ENCODE data around the gene SMPD4. TPM values are rescaled to one million over a fixed set of nuclear protein-coding genes. Genes with fewer than 3 reads are reported as not detected.
"Not testable (repeated sequence)": the region's sequence is repeated elsewhere in the genome, so short reads cannot be mapped to it uniquely, and the experiment has no call there.

Gene SMPD4
- total and polyA plus RNA-seq, 4 donors = 27.3 to 46.4 (median 28.6) TPM

GRCh38 chr2:130154773-130155765 is 26.3 kb downstream of the SMPD4 start:
- WGBS, 2 donors = 97 to 98% methylated on average over 29 of the region's 29 CpGs
- Histone ChIP-seq H3K36me3 (ENCODE audit: control insufficient read depth in 4 of 4, insufficient read depth in 4 of 4, low read length in 4 of 4) (peaks cover 0 to 45% (median 3%) of the 10 kb centered on the region in 4 donors), H3K4me1 (ENCODE audit: control insufficient read depth in 5 of 5, insufficient read depth in 5 of 5, low read length in 5 of 5) (no peaks in the 10 kb centered on the region), H3K27ac (ENCODE audit: low read depth in 1 of 2, low read length in 1 of 2) (no peak overlapping the region), H3K27me3 (ENCODE audit: control insufficient read depth in 3 of 3, insufficient read depth in 3 of 3, low read length in 2 of 3) (no peaks in the 10 kb centered on the region), H3K4me3 (no peak overlapping the region), H3K9ac (ENCODE audit: insufficient read depth in 1 of 2, low read length in 2 of 2) (no peak overlapping the region), H3K9me3 (ENCODE audit: control insufficient read depth in 4 of 4, insufficient read depth in 3 of 4, low read length in 3 of 4) (no peaks in the 10 kb centered on the region)
- no peak for ATAC-seq (ENCODE audit: insufficient read depth, low FRiP score)
- no peak for TF ChIP-seq CTCF (IDR thresholded peaks at IDR 0.05; ENCODE audit: control extremely low read depth, extremely low read depth)
- DNase-seq = no peak

GRCh38 chr2:130154423-130154770 is 27.0 kb downstream of the SMPD4 start:
- not testable (repeated sequence) for H3K9ac ChIP-seq (ENCODE audit: insufficient read depth in 1 of 2, low read length in 2 of 2); H3K4me3 ChIP-seq; H3K9me3 ChIP-seq (ENCODE audit: control insufficient read depth in 4 of 4, insufficient read depth in 3 of 4, low read length in 3 of 4); H3K4me1 ChIP-seq (ENCODE audit: control insufficient read depth in 5 of 5, insufficient read depth in 5 of 5, low read length in 5 of 5); DNase-seq; H3K27ac ChIP-seq (ENCODE audit: low read depth in 1 of 2, low read length in 1 of 2); ATAC-seq (ENCODE audit: insufficient read depth, low FRiP score); H3K27me3 ChIP-seq (ENCODE audit: control insufficient read depth in 3 of 3, insufficient read depth in 3 of 3, low read length in 2 of 3)
- H3K36me3 ChIP-seq (ENCODE audit: control insufficient read depth in 4 of 4, insufficient read depth in 4 of 4, low read length in 4 of 4) = peaks cover 0 to 45% (median 3%) of the 10 kb centered on the region in 4 donors
- 92 to 98% methylated on average over 4 to 8 of the region's 8 CpGs for WGBS, 2 donors

GRCh38 chr2:130153721-130154422 is 27.5 kb downstream of the SMPD4 start:
- not testable (repeated sequence) for H3K27me3 ChIP-seq (ENCODE audit: control insufficient read depth in 3 of 3, insufficient read depth in 3 of 3, low read length in 2 of 3); H3K4me3 ChIP-seq; H3K9ac ChIP-seq (ENCODE audit: insufficient read depth in 1 of 2, low read length in 2 of 2); H3K4me1 ChIP-seq (ENCODE audit: control insufficient read depth in 5 of 5, insufficient read depth in 5 of 5, low read length in 5 of 5); DNase-seq; H3K9me3 ChIP-seq (ENCODE audit: control insufficient read depth in 4 of 4, insufficient read depth in 3 of 4, low read length in 3 of 4); H3K27ac ChIP-seq (ENCODE audit: low read depth in 1 of 2, low read length in 1 of 2); ATAC-seq (ENCODE audit: insufficient read depth, low FRiP score)
- H3K36me3 ChIP-seq (ENCODE audit: control insufficient read depth in 4 of 4, insufficient read depth in 4 of 4, low read length in 4 of 4) = peaks cover 0 to 43% (median 2%) of the 10 kb centered on the region in 4 donors
- WGBS, 2 donors = 92 to 96% methylated on average over 19 to 23 of the region's 23 CpGs

GRCh38 chr2:130152816-130153595 is 28.4 kb downstream of the SMPD4 start:
- Histone ChIP-seq H3K27ac (ENCODE audit: low read depth in 1 of 2, low read length in 1 of 2) (no peak overlapping the region), H3K9me3 (ENCODE audit: control insufficient read depth in 4 of 4, insufficient read depth in 3 of 4, low read length in 3 of 4) (no peaks in the 10 kb centered on the region), H3K4me1 (ENCODE audit: control insufficient read depth in 5 of 5, insufficient read depth in 5 of 5, low read length in 5 of 5) (no peaks in the 10 kb centered on the region), H3K4me3 (no peak overlapping the region), H3K9ac (ENCODE audit: insufficient read depth in 1 of 2, low read length in 2 of 2) (no peak overlapping the region), H3K36me3 (ENCODE audit: control insufficient read depth in 4 of 4, insufficient read depth in 4 of 4, low read length in 4 of 4) (peaks cover 0 to 38% (median 0%) of the 10 kb centered on the region in 4 donors), H3K27me3 (ENCODE audit: control insufficient read depth in 3 of 3, insufficient read depth in 3 of 3, low read length in 2 of 3) (no peaks in the 10 kb centered on the region)
- DNase-seq (no peak), ATAC-seq (ENCODE audit: insufficient read depth, low FRiP score) (no peak)
- 95% methylated on average over 25 of the region's 25 CpGs for WGBS, 2 donors
- TF ChIP-seq CTCF (IDR thresholded peaks at IDR 0.05; ENCODE audit: control extremely low read depth, extremely low read depth) = no peak

GRCh38 chr2:130152136-130152815 is 29.1 kb downstream of the SMPD4 start:
- H3K27ac ChIP-seq (ENCODE audit: low read depth in 1 of 2, low read length in 1 of 2); H3K4me1 ChIP-seq (ENCODE audit: control insufficient read depth in 5 of 5, insufficient read depth in 5 of 5, low read length in 5 of 5); DNase-seq; ATAC-seq (ENCODE audit: insufficient read depth, low FRiP score); H3K4me3 ChIP-seq; H3K27me3 ChIP-seq (ENCODE audit: control insufficient read depth in 3 of 3, insufficient read depth in 3 of 3, low read length in 2 of 3); H3K9ac ChIP-seq (ENCODE audit: insufficient read depth in 1 of 2, low read length in 2 of 2); H3K9me3 ChIP-seq (ENCODE audit: control insufficient read depth in 4 of 4, insufficient read depth in 3 of 4, low read length in 3 of 4): not testable (repeated sequence)
- WGBS, 2 donors = 95% methylated on average over 26 to 27 of the region's 27 CpGs
- H3K36me3 ChIP-seq (ENCODE audit: control insufficient read depth in 4 of 4, insufficient read depth in 4 of 4, low read length in 4 of 4) = peaks cover 0 to 36% (median 0%) of the 10 kb centered on the region in 4 donors

GRCh38 chr2:130151145-130151512 is 30.3 kb downstream of the SMPD4 start:
- H3K4me3 ChIP-seq; H3K9me3 ChIP-seq (ENCODE audit: control insufficient read depth in 4 of 4, insufficient read depth in 3 of 4, low read length in 3 of 4); DNase-seq; H3K4me1 ChIP-seq (ENCODE audit: control insufficient read depth in 5 of 5, insufficient read depth in 5 of 5, low read length in 5 of 5); H3K9ac ChIP-seq (ENCODE audit: insufficient read depth in 1 of 2, low read length in 2 of 2); ATAC-seq (ENCODE audit: insufficient read depth, low FRiP score); H3K27ac ChIP-seq (ENCODE audit: low read depth in 1 of 2, low read length in 1 of 2); H3K27me3 ChIP-seq (ENCODE audit: control insufficient read depth in 3 of 3, insufficient read depth in 3 of 3, low read length in 2 of 3): not testable (repeated sequence)
- H3K36me3 ChIP-seq (ENCODE audit: control insufficient read depth in 4 of 4, insufficient read depth in 4 of 4, low read length in 4 of 4) = peaks cover 0 to 34% (median 0%) of the 10 kb centered on the region in 4 donors
- WGBS, 2 donors = 71 to 73% methylated on average over 5 of the region's 5 CpGs
